Panc1 (cell line): ENCODE measurements around the gene ADI1. TPM values are rescaled to one million over a fixed set of nuclear protein-coding genes. Genes with fewer than 3 reads are reported as not detected.

Experiments
- ATAC-seq: fragments of 200-7000 bp; cut with Tn5 transposase; 2 replicates; pipeline ENCODE4 v1.9.1; 2020; ENCODE audit warnings: mild to moderate bottlenecking, moderate library complexity
- BruUV-seq: library from RNA; stranded (reverse); fragments of 400-500 nt; replicated peaks from 2 replicates; lab custom pipeline; 2021; lab: Mats Ljungman, UMichigan
- CTCF ChIA-PET: fragments of 300-600 bp; sonication (Branson Sonifier 250); formaldehyde crosslinking; loops from one replicate; lab custom pipeline; 2022; ENCODE audit warnings: antibody characterized with exemption; lab: Charles Lee
- POLR2A ChIA-PET: fragments of 300-600 bp; sonication (Branson Sonifier 250); formaldehyde crosslinking; loops from one replicate; lab custom pipeline; 2022; ENCODE audit warnings: antibody characterized with exemption; lab: Charles Lee
- DNase-seq: peaks from one replicate; pipeline ENCODE4 v3.0.0-alpha.2; 2010; ENCODE audit warnings: low read depth, low spot score
- H3K27ac ChIP-seq: 2 replicates; pipeline ENCODE4 v1.5.1; 2011; ENCODE audit warnings: mild to moderate bottlenecking, low read length, inconsistent platforms
- H3K27me3 ChIP-seq: fragments of 200-500 bp; sonication (Bioruptor generic); 2 replicates; pipeline ENCODE4 v1.6.0; 2014; ENCODE audit warnings: low read length, inconsistent platforms; ENCODE audit not compliant: control insufficient read depth, insufficient read depth
- H3K36me3 ChIP-seq: fragments of 200-500 bp; sonication (Bioruptor generic); 2 replicates; pipeline ENCODE4 v1.5.1; 2014; ENCODE audit warnings: inconsistent platforms, mild to moderate bottlenecking, low read length, moderate library complexity; ENCODE audit not compliant: control insufficient read depth, insufficient read depth
- H3K4me1 ChIP-seq: 2 replicates; pipeline ENCODE4 v1.5.1; 2011; ENCODE audit warnings: inconsistent platforms, mild to moderate bottlenecking, low read length, moderate library complexity; ENCODE audit not compliant: control insufficient read depth, insufficient read depth
- H3K4me3 ChIP-seq, 2 experiments: 2 replicates each; pipeline ENCODE4 v1.5.1; 2011 to 2012; ENCODE audit warnings: low read depth in 2 of 2, low read length in 2 of 2, mild to moderate bottlenecking in 2 of 2, inconsistent platforms in 1 of 2, moderate library complexity in 1 of 2
- H3K9me3 ChIP-seq: fragments of 200-500 bp; sonication (Bioruptor generic); 2 replicates; pipeline ENCODE4 v1.5.1; 2014; ENCODE audit warnings: low read depth, mild to moderate bottlenecking, inconsistent platforms, low read length, moderate library complexity; ENCODE audit not compliant: control insufficient read depth, insufficient read depth
- CTCF ChIP-seq: fragments of 450-650 bp; IDR thresholded peaks from 2 replicates; pipeline ENCODE4 v1.5.1; 2017; ENCODE audit warnings: mild to moderate bottlenecking
- POLR2AphosphoS5 ChIP-seq: IDR thresholded peaks from 2 replicates; pipeline ENCODE4 v1.6.1; 2012; ENCODE audit warnings: mild to moderate bottlenecking, low read depth, low read length, moderate library complexity
- REST ChIP-seq, 2 experiments: IDR thresholded peaks; 2 replicates each; pipeline ENCODE4 v1.6.1; 2011 to 2012; ENCODE audit warnings: low read depth in 2 of 2, control low read depth in 1 of 2, low read length in 1 of 2, mild to moderate bottlenecking in 1 of 2, moderate library complexity in 1 of 2; ENCODE audit not compliant: insufficient read depth in 1 of 2
- SIN3A ChIP-seq: IDR thresholded peaks from 2 replicates; pipeline ENCODE4 v1.6.1; 2012; ENCODE audit warnings: low read depth, mild to moderate bottlenecking, low read length, moderate library complexity, borderline replicate concordance; ENCODE audit not compliant: insufficient read depth
- TCF7L2 ChIP-seq: IDR thresholded peaks from 2 replicates; pipeline ENCODE4 v1.6.1; 2011; ENCODE audit warnings: mild to moderate bottlenecking, low read depth, low read length, inconsistent platforms
- in situ Hi-C: cut with HindIII; loops from 2 replicates; pipeline ENCODE4 v1.10.0; 2016; ENCODE audit warnings: low sequenced_read_pairs, low pct_unique_long_range_greater_than_20kb
- intact Hi-C: fragments of 100-400 bp; cut with micrococcal nuclease; formaldehyde crosslinking; loops from one replicate; pipeline ENCODE4 v1.10.0; 2022; ENCODE audit not compliant: unreplicated experiment
- total RNA-seq: library from RNA; stranded (reverse); gene quantifications from one replicate; pipeline ENCODE4 v1.2.1, GENCODE V29; 2021; ENCODE audit not compliant: unreplicated experiment

ADI1 gene
- total RNA-seq, 1 experiment from 2014 or later: 42.9 TPM

- no peaks in the 10 kb centered on the region for H3K9me3 ChIP-seq
- no peak for TF ChIP-seq CTCF
- TF ChIP-seq REST (IDR thresholded peaks at IDR 0.05; ENCODE audit: insufficient read depth in 1 of 2, low read depth in 2 of 2, low read length in 1 of 2): no peak
- no peak for TF ChIP-seq TCF7L2
- TF ChIP-seq SIN3A: no peak
- TF ChIP-seq POLR2AphosphoS5: no peak
- intact Hi-C loops (no loop called here), in situ Hi-C loops (no loop called here)
- ChIA-PET CTCF (no interaction called here), POLR2A (interaction anchor here (0.7 kb wide), 1 partner anchor 31 kb away, joined by 3 read pairs; no protein-coding TSS in a partner anchor)
- DNase-seq (no peak), ATAC-seq (no peak)
- H3K36me3 ChIP-seq: peaks cover 11% of the 10 kb centered on the region
- no peaks in the 10 kb centered on the region for H3K4me1 ChIP-seq
- no peak overlapping the region for H3K27ac ChIP-seq
- H3K27me3 ChIP-seq: no peaks in the 10 kb centered on the region
- BruUV-seq: no TSS peak
- no peak overlapping the region for H3K4me3 ChIP-seq
Observed at GRCh38 chr2:3543023-3543683, 23.8 kb upstream of the ADI1 start.

GRCh38 chr2:3542107-3542506 lies 22.8 kb upstream of the ADI1 start:
- in situ Hi-C loops: no loop called here
- Histone ChIP-seq H3K36me3 (peaks cover 10% of the 10 kb centered on the region), H3K27ac (no peak overlapping the region; the same call in 1 of the 2 replicates), H3K4me1 (peaks cover under 1% of the 10 kb centered on the region; the same call in 1 of the 2 replicates), H3K27me3 (no peaks in the 10 kb centered on the region), H3K4me3 (no peak overlapping the region), H3K9me3 (no peaks in the 10 kb centered on the region)
- ChIA-PET CTCF (no interaction called here), POLR2A (no interaction called here)
- BruUV-seq: TSS peak; percentile 49
- DNase-seq (no peak), ATAC-seq (no peak)
- intact Hi-C loops: no loop called here
- no peak for TF ChIP-seq REST (IDR thresholded peaks at IDR 0.05; ENCODE audit: insufficient read depth in 1 of 2, low read depth in 2 of 2, low read length in 1 of 2)
- no peak for TF ChIP-seq CTCF
- TF ChIP-seq SIN3A: no peak
- no peak for TF ChIP-seq POLR2AphosphoS5
- no peak for TF ChIP-seq TCF7L2
